GM21515 (cell line): ENCODE data around the gene CLPX.
"Not testable (repeated sequence)": the region's sequence is repeated elsewhere in the genome, so short reads cannot be mapped to it uniquely, and the experiment has no call there.

Source experiments
- ATAC-seq: cut with Tn5 transposase; IDR thresholded peaks from one replicate; pipeline ENCODE4 v1.9.1; 2021; ENCODE audit not compliant: unreplicated experiment

CLPX gene

DNA sequence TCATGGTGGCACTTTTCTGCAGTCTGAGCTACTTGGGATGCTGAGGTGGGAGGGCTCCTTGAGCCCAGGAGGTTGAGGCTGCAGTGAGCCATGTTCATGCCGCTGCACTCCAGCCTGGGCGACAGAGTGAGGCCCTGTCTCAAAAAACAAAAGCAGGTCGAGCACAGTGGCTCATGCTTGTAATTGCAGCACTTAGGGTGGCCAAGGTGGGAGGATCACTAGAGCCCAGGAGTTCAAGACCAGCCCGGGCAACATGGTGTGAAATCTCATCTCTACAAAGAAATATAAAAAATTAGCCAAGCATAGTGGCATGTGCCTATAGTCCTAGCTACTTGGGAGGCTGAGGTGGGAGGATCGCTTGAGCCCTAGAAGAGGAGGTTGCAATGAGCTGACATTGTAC, 80.1 kb downstream of the CLPX start:
- no peak for ATAC-seq

DNA sequence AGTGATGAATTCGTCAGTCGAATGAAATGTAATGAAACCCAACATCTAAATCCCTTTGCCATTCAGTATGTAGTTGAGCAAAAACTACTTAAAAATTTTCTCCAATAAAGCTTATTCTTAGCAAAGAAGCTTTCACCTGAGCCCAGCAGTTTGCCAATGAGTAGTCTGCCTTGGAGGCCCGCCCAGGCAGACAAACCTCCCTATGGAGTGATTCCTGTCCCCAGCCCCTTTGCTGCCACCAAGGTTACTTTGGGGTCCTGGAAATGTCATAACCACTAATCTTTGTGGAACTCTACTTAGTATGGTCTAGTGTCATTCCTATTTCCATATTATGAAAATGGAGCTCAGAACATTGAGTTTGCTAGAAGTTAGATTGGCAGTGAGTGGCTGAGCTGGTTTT, 82.2 kb downstream of the CLPX start:
- ATAC-seq: no peak

DNA sequence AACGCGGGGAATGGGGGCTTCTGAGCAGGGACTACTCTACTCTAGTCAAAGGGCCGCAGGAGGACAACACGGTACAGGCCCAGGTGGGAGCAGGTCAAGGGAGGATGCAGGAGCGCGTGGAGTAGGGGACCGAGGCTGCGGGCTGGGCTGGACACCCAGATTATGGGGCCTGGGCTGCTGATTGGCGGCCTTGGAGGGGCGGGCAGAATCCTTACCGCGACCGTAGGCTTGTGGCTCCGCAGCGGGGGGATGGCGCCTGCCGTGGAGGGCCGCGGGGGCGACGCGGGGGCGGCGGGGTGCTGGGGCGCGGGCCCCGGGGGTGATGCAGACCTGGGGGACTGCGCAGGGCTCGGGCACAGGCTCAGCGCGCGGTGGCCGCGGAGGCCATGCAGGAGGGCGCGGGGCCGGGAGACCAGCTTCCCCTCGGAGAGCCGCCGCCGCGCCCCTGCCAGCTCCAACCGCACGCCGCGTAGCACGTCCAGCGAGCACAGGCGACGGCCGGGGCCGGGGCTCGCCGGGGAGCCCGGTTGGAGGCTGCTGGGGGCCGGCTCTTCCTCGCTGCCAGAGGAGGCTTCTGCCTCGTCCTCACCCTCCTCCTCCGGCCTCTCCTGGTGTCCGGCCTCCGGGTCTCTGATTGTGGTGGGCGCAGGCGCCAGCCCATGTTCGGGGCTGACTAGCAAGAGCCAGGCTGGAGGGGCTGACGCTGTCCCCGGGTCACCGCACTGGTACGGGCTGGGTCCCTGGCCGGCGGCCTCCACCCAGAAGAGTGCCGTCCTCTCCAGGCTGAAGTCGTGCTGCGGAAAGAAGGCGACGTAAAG, 83.0 kb downstream of the CLPX start:
- ATAC-seq: no peak

DNA sequence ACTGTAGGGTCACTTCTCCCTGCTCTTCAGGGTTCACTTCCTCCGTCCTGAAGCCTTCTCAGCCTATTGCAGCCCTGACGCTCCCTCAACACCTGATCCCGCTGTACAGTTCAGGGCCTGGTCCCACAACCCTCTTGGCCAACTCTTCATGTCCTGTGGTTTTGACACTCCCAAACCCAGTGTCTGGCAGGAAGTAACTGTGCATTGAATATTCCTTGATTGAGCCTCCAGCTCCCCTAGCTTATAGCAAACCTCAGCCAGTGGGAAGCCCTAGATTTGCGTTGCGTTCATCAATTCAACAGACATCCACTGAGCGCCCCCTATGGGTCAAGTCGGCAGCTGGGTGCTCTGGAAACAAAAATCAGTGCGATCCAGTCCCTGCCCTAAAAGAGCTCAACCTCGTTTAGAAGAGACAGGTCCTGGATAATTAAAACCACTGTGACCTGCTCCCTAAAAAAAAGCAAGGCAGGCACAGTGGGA, 83.7 kb downstream of the CLPX start:
- ATAC-seq: no peak

DNA sequence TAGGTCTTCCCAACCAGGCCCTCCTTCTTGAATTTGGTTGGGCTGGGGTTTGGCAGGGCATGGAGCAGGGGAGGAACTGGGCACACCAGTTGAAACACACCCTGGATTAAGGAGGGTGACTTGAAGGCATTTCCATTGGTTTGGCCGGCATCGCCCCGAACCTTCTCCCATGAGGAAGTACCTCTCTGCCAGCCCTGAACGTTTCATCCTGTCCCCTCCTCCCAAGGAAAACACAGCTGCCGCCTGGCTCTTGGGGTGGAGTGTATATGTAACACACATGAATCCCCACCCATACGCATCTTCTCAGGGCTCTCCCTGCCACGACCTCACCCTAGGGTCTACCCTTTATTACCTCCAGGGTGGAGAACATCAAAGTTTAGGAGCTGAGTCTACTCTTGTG, 84.7 kb downstream of the CLPX start:
- ATAC-seq: no peak

DNA sequence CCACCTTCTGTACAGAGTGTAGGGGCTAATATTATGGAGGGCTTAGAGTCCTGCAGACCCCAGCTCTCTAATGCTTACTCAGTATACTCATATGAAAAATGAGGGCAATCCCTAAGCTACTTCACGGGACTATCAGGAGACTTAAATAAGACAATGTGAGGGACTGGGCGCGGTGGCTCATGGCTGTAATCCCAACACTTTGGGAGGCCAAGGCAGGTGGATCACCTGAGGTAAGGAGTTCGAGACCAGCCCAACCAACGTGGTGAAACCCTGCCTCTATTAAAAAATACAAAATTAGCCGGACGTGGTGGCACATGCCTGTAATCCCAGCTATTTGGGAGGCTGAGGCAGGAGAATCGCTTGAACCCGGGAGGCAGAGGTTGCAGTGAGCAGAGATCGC, 85.3 kb downstream of the CLPX start:
- ATAC-seq: not testable (repeated sequence)

DNA sequence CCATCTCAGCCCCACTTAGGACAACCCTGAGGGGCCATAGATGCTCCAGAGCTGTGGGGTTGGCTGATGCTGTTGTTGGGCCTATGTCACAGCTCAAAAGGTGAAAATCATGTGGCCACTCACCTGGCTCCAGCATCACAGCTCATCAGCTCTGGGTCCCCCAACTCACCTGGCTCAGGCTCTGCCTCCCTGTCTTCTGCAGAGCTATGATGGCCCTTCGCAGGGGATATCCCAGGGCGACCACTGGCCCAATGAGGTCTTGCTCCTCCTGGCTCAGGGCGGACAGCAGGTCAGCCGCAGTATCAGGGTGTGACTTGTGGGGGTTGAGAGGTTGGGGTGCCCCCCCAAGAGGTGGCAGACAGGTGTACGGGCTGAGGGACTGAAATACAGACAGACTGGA, 85.8 kb downstream of the CLPX start:
- ATAC-seq: no peak
